HFFc6 (cell line): ENCODE results near the gene SMIM35. TPM values are rescaled to one million over a fixed set of nuclear protein-coding genes. Genes with fewer than 3 reads are reported as not detected.

Source experiments
- DNase-seq: peaks from one replicate; pipeline ENCODE4 v3.0.0-alpha.2; 2018
- H3K27ac Mint-ChIP-seq: 2 replicates; pipeline ENCODE4 v1.8.0; 2020; ENCODE audit warnings: mild to moderate bottlenecking, mixed read lengths
- H3K27me3 Mint-ChIP-seq: 2 replicates; pipeline ENCODE4 v1.8.0; 2021; ENCODE audit warnings: mild to moderate bottlenecking, moderate library complexity, mixed read lengths; ENCODE audit not compliant: insufficient read depth
- H3K36me3 Mint-ChIP-seq: 2 replicates; pipeline ENCODE4 v1.8.0; 2021; ENCODE audit warnings: low read depth, mixed read lengths
- H3K4me1 Mint-ChIP-seq: 2 replicates; pipeline ENCODE4 v1.8.0; 2020; ENCODE audit warnings: low read depth, mixed read lengths
- H3K4me3 Mint-ChIP-seq: 2 replicates; pipeline ENCODE4 v1.8.0; 2020; ENCODE audit warnings: mild to moderate bottlenecking, moderate library complexity, mixed read lengths
- H3K9me3 Mint-ChIP-seq: 2 replicates; pipeline ENCODE4 v1.8.0; 2020; ENCODE audit warnings: mild to moderate bottlenecking, mixed read lengths
- CTCF ChIP-seq: fragments of 200-600 bp; sonication (generic); IDR thresholded peaks from 2 replicates; pipeline ENCODE4 v1.5.0; 2021; ENCODE audit warnings: antibody characterized with exemption, mild to moderate bottlenecking
- total RNA-seq, 6 experiments: library from RNA; stranded (reverse); fragmentation: NEBNext Ultra II Directional; extraction: Animal tissue kit (Norgen Biotek cat#: 25700); gene quantifications; 2 replicates in 1 of 6; 3 replicates in 5 of 6; pipeline ENCODE4 v1.2.3, GENCODE V29; 2021

SMIM35 gene
- total RNA-seq, 6 experiments from 2014 or later: not detected

DNA sequence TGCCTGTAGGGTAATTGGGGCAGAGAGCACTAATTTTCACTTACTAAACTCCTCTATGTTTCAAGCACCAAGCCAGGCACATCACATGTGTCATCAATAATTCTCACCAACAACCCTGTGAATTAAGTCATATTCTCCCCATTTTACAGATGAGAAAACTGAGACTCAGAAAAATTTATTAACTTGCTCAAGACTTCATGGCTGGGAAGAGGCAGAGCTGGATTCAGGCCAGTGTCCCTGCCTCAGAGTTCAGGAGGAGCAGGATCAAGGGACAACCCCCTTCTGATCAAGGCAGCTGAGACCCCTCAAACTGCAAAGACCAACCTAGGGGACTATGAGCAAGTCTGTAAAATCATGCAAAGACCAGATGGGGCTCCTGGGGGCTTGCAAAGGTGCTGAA lies 2.1 kb downstream of the SMIM35 start:
- no peak for DNase-seq
- Mint-ChIP-seq H3K36me3 (peaks cover 11% of the 10 kb centered on the region; the same call in 1 of the 2 replicates), H3K4me1 (no peaks in the 10 kb centered on the region), H3K9me3 (peaks cover 31% of the 10 kb centered on the region), H3K27me3 (peaks cover 39% of the 10 kb centered on the region), H3K4me3 (no peak overlapping the region), H3K27ac (no peak overlapping the region)
- no peak for TF ChIP-seq CTCF

GRCh38 chr11:118084247-118084646 lies 2.5 kb downstream of the SMIM35 start:
- peak; percentile 17 for DNase-seq
- Mint-ChIP-seq H3K4me3 (no peak overlapping the region), H3K27me3 (peaks cover 37% of the 10 kb centered on the region), H3K9me3 (peaks cover 31% of the 10 kb centered on the region), H3K27ac (no peak overlapping the region), H3K4me1 (no peaks in the 10 kb centered on the region), H3K36me3 (peaks cover 11% of the 10 kb centered on the region; the same call in 1 of the 2 replicates)
- no peak for TF ChIP-seq CTCF

DNA sequence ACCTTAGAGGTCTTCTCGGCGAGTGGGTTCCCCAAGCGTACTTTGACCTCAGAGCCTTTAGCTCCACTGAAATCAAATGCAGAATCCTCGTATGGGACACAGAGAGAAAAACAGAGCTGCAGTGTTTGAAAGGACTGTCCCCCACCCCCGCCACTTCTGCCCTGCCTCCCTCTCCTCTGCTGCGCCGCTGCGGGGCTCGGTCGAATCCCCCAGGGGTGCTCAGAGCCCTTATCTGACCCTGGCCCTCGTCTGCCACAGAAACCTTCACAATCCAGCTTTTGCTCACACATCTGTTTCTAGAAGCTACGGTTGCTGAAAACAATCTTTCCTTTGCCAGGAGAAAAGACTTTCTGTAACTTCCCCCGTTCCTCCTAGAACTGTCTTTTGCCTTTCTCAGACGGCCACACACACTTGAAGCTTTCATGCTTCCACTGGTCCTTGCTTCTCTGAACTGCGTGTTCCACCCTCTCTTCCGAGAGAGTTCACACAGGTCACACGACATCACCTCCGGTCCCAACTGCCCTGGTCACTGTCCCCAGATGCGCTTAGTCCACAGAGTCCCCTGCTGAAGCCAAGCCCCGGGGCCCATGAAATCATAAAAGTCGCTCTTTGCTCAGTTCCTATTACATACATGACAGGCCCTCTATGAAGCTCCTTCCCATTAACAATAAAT lies 3.7 kb downstream of the SMIM35 start:
- Mint-ChIP-seq H3K4me1 (no peaks in the 10 kb centered on the region), H3K27ac (no peak overlapping the region), H3K9me3 (peaks cover 20% of the 10 kb centered on the region), H3K27me3 (peaks cover 38% of the 10 kb centered on the region), H3K4me3 (no peak overlapping the region), H3K36me3 (peaks cover 11% of the 10 kb centered on the region; the same call in 1 of the 2 replicates)
- TF ChIP-seq CTCF: no peak
- DNase-seq: no peak

- TF ChIP-seq CTCF: no peak
- H3K4me1 Mint-ChIP-seq: no peaks in the 10 kb centered on the region
- no peak overlapping the region for H3K27ac Mint-ChIP-seq
These were observed 5.4 kb downstream of the SMIM35 start for GRCh38 chr11:118081241-118081958.

DNA sequence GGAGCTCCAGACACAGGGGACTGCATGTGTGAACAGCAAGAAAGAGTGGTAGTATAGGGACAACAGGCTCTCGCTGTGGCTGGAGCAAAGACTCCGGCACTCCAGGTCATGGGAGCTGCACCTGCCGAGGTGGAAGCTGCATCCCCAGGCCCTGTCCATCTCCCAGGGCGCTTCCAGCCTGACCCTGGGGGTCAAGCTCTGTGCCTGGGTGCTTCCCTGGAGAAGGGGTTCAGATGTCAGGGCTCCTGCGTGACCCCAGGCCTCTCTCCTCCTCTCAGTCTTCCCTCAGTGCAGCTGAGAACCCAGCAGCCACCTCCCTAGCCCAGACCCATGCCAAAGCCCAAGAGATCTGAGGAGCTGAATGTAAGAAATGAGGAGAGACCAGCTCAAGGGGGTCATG lies 6.5 kb downstream of the SMIM35 start:
- no peak overlapping the region for H3K4me3 Mint-ChIP-seq
- H3K36me3 Mint-ChIP-seq: no peaks in the 10 kb centered on the region
- TF ChIP-seq CTCF: no peak
- no peak for DNase-seq
- H3K9me3 Mint-ChIP-seq: no peaks in the 10 kb centered on the region
- no peaks in the 10 kb centered on the region for H3K4me1 Mint-ChIP-seq
- H3K27ac Mint-ChIP-seq: no peak overlapping the region
- H3K27me3 Mint-ChIP-seq: peaks cover 53% of the 10 kb centered on the region

More at GRCh38 chr11:118081241-118081958, 5.4 kb downstream of the SMIM35 start:
- no peak for DNase-seq
- Mint-ChIP-seq H3K27me3 (peaks cover 44% of the 10 kb centered on the region), H3K4me3 (no peak overlapping the region), H3K36me3 (0 out of 2 replicates have a peak, but pooled peaks cover 3% of the 10 kb centered on the region), H3K9me3 (peaks cover 5% of the 10 kb centered on the region)
